NCI-H1417 (cell line): Measurements from ENCODE around the gene RHOH.
A peak's percentile ranks its signal among the peaks of the same experiment; 100 is the strongest.
"Not testable (repeated sequence)": the region's sequence is repeated elsewhere in the genome, so short reads cannot be mapped to it uniquely, and the experiment has no call there.

Experiments
- DNase-seq, 3 experiments: peaks; one replicate each; lab custom pipeline; 2025; lab: John Stamatoyannopoulos, UW

RHOH gene

GRCh38 chr4:40196724-40197281 is at the start of gene RHOH:
TSS of gene RHOH (plus strand) at chr4:40197031. CDS start at chr4:40243387, 46,356 bp downstream.
- no peak for DNase-seq

- DNase-seq: not testable (repeated sequence)
Measured at GRCh38 chr4:40147490-40147889, 49.3 kb upstream of the RHOH start.

DNA sequence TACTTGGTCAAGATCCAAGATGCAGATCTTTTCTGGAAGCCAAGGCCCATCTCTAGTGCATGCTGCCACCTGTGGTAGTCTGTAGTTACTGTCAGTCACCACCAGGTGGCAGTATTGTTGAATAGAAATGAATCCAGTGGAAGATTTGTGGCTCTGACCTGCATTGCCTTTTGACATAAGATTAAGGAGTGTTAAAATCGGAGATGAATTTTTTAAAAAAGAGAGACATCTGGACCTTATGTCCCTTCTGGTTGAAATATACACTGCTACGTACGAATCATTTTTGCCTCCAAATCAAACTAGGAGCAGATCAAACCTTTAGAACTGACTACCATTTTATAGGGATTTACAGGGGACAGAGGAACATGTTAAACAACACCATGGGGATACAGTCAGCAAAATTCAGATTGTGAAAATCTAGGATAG is 46.9 kb upstream of the RHOH start:
- DNase-seq: peak; percentile 10 to 81 (median 66)

DNA sequence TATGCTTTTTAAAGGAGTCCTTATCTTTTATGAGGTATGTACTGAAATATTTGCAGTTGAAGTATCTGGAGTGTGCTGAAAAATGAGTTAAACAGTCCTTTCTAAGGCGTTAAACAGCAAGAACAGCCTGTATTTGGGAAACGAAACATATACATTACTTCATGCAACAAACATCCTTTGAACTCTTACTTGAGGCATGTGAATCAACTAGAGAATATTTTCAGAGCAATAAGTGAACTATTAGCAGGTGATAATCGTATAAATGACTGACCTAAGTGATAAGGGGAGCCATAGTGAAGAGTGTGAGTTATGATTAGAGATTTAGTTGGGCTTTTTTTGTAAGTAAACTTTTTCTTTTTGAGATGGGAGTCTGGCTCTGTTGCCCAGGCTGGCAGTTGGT is 45.9 kb upstream of the RHOH start:
- DNase-seq: no peak

- peak in 1 of 3 experiments; percentile 45 for DNase-seq
Measured at GRCh38 chr4:40152637-40153036, 44.2 kb upstream of the RHOH start.

GRCh38 chr4:40157436-40157835 is 39.4 kb upstream of the RHOH start:
- no peak for DNase-seq

DNA sequence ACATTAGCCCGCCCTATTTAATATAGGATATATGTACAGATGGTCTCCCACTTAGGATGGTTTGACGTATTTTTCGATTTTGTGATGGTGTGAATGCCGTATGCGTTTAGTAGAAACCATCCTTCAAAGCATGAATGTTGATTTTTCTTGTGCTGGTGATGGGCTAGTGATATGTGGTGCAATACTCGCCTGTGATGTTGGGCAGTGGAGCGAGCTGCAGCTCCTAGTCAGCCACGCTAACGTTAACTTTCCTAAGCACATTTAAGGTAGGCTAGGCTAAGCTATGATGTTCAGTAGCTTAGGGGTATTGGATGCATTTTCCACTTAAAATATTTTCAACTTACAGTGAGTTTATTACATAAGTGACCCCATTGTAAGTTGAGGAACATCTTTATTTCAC is 36.6 kb upstream of the RHOH start:
- no peak for DNase-seq

DNA sequence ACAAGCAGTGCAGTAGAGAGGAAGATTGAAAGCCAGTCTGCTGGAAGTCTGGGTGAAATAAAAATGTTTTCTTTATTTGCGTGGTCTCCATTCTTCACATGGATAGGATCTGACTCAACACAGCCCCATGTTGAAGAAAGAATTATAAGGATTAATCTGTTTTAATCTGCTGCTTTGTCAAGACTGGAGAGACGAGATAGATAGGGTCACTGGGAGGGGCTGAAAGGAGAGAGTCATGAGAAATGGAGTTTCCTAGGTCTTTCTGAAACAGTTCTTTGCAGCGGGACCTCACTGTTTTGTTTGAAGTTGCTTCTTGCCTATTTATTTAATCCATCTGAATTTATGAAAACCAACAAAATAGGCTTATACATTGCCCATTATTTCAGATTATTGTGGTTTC is 32.4 kb upstream of the RHOH start:
- DNase-seq: no peak

GRCh38 chr4:40165916-40166315 is 30.9 kb upstream of the RHOH start:
- no peak for DNase-seq

DNA sequence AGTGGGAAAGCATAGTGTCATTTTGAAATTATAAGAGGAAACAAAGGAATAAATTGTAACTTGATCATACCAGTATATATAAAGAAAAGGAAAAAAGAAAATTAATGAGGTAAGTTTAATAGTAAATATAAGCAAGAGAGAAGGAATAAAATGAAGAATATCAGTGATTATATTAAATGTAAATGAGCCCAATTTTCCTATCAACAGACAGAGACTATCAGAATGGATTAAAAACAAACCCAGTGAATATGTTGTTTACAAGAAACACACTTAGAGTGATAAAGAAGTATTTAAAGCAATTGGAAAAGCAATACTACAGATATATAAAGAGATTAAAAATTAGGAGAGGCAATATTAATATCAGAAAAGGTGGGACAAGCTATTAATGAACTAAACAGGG is 28.8 kb upstream of the RHOH start:
- DNase-seq: no peak

- DNase-seq: no peak
Measured at GRCh38 chr4:40170588-40170987, 26.2 kb upstream of the RHOH start.

- DNase-seq: no peak
Measured at GRCh38 chr4:40173470-40173875, 23.4 kb upstream of the RHOH start.

DNA sequence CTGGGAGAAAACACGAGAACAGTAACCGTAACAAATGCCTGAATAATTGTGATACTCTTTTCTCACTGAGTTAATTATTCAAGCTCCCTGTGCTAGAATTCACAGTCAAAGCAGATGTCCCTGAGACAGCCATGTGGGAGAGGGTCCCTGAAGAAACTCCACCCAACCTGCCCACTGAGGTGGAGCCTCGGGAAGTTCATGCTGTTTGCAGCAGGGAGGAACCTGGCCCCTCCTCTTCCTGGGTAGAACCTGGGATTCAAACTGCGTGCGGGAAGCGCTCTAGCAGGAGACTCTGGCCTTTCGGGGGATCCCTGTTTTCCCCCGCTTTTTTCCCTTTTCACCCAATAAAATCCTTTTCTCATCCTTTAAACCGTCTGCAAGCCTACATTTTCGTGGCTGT is 20.2 kb upstream of the RHOH start:
- DNase-seq: no peak

DNA sequence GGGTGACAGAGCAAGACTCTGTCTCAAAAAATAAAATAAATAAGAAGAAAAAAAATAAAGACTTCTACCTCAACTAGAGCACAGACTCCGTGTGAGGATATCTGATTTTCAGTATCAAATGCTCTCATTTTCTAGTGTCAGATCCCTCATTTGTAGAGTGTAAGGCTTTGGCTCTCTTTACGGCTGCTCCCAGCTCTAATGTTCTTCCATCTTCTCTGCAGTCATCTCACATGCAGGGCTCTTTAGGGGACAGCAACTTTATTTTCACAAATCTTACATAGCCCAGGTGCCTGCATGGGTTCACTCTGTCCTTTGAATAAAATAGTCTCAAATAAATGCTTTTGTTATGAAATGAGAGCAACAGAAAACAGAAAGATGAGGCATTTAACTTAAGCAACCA is 19.2 kb upstream of the RHOH start:
- no peak for DNase-seq

DNA sequence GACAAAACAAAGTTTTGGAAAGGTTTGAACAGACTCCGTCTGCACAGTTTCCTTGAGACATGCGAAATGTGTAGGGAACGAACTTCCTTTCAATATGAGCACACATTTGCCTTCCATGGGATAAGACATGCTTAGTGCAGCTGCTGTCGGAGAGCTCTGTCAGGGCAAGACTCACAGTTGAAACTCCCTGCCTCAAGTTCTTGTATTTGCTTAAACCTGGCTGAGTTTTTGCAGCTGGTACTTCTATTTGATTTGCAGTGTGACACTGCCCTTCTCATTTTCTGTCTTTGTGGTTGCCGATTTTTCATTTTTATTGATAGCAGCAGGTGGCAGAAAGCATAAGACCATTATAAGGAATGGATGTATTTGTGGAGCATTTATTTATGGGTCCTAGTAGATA is 18.2 kb upstream of the RHOH start:
- DNase-seq: peak in 1 of 3 experiments; percentile 35

GRCh38 chr4:40179360-40179759 is 17.5 kb upstream of the RHOH start:
- no peak for DNase-seq

DNA sequence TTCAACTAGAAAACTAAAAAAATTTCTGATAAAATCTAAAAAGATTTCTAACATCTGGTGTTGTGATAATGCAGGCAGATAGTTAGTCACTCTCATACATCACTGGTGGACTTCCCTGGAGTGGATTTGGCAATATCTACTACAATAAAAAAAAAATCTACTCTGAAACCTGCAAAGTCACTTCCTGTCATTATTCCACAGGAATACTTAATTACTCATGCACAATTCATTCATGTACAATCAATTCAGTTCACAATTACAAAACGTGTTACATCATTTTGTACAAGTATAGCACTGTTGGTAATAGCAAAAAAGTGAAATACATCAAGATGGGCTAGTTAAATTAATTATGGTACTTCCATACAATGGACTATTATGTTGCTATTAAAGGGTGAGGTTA is 16.5 kb upstream of the RHOH start:
- peak in 1 of 3 experiments; percentile 15 for DNase-seq

GRCh38 chr4:40182001-40182400 is 14.8 kb upstream of the RHOH start:
- no peak for DNase-seq

GRCh38 chr4:40182954-40183353 is 13.9 kb upstream of the RHOH start:
- no peak for DNase-seq

GRCh38 chr4:40183615-40184411 is 13.0 kb upstream of the RHOH start:
- no peak for DNase-seq

DNA sequence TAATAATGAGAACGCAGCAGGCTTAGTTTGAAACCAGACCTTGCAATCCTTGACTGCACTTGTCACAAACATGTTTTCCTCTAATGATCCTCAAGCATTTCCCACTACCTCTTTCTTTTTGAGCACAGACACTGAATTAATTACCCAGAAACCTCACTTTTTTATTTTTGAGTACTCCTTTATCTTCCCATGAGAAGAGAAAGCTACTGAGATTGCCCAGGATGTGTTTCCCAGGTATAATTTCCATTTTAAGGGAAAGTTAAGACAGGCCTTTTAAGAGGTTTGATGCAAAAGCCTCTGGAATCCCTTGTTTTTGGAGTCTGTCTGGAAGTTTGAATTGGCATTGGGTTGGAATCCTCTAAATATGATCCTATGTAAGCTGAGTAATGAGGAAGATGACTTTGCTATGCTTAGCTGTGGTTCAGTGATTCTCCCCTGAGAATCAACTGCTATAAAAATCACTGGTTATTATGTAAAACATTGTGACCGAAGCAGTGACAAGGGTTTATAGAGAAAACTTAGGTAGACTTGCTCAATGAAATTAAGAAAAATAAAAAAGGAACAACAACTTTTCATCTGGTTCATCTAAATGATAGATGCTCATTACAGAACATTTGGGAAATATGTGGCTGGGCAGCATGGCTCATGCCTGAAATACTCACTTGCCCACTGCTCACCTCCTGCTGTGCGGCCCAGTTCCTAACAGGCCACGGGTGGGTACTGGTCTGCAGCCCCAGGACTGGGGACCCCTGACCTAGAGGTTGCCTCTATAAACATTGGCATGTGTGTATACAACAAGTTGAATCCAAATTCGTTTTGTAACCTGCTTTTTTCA is 10.8 kb upstream of the RHOH start:
- peak in 1 of 3 experiments; percentile 9 for DNase-seq

GRCh38 chr4:40186665-40187014 is 10.2 kb upstream of the RHOH start:
- no peak for DNase-seq

DNA sequence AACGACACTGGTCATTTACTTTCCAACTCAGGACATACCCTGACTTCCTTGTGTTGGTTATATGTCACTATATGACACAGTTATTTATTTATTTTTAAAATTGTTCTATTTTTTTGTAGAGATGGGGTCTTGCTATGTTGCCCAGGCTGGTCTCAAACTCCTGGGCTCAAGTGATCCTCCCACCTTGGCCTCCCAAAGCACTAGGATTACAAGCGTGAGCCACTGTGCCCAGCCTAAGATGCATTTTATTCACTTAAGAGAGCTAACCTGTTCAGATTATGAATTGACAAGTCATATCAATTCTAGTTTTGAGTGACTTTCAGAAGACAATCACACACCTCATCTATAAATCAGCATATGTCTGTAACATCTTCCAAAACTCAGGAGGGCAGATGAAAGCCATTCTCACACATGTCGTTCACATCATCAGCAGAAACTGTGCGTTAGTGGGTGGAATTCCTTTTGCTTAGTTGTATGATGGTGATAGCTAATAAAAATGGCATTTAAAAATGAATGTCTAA is 9.4 kb upstream of the RHOH start:
- no peak for DNase-seq
